ENCODE measurements around the gene DMRT3.
"Not testable (repeated sequence)": the region's sequence is repeated elsewhere in the genome, so short reads cannot be mapped to it uniquely, and the experiment has no call there.

Gene DMRT3

DNA sequence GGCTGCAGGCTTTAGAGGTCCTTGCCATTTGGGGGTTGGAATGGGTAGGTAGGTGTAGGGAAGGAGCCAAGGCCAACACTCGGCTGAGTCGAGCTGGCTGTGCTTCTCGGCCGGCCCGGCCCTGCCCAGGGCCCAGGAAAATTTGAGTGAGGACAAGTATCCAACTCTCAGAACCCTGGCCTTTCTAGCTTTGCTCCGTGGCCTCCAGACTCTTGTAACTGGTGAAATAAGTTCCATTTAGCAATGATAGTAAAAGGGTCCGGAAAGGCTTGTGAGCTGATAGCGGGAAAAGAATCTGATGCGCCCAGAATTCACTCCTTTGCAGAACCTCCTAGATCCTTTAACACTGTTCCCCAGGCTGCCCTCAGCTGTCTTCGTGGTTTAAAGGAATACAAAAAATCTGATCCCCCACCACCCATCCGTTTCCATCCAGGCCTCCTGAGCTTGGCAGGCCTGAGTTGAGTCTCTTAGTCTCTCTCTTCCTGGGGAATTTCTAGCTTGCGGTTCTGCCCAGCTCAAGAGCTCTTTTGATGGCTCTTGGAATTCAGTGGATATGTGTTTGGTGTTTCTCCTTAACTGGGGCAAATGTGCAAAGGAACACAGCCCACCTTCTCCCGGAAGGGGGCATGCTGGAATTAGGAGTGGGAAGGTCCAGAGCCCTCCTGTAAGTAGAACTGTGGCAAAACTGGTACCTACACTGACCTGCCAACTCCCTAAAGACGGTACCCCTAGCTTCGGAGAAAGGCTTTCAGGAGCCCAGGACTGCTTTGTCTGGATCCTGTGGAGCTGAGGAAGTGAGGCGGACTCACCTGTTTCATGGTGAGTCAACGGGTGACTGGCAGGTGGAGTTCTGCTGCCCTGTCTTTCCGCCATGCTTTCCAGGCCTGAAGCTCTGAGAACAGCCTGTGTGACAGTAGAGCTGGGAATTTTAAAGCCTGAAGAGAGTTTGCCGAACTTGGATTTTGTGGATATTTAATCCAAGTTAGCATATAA is 1.7 kb downstream of the DMRT3 start:
- peaks cover 33% of the 10 kb centered on the region for H3K4me1 Mint-ChIP-seq
- DNase-seq = no peak
- H3K9me3 Mint-ChIP-seq = no peaks in the 10 kb centered on the region
- no peak overlapping the region for H3K27ac Mint-ChIP-seq
- peaks cover 99% of the 10 kb centered on the region for H3K27me3 Mint-ChIP-seq
- H3K4me3 Mint-ChIP-seq = no peak overlapping the region
- ATAC-seq = no peak

DNA sequence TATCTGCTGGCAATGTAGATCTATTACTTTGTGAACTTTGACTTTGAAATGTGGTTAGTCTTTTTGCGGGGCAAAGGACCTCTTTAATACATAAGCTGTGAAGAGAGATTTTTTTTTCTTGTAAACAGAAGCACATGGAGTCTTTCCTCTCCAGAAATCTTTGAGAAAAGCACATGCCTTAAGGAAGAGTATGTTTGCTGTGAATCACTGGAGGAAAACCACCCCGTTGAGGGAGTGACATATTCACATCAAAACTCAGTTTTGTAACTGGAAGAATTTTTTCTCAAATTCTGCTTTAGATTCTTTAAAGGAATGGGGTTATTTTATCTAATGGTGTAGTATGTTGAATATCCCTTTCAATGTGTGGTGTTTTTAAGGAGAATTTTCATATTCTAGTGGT is 3.5 kb downstream of the DMRT3 start:
- H3K27ac Mint-ChIP-seq = no peak overlapping the region
- peaks cover 28% of the 10 kb centered on the region for H3K4me1 Mint-ChIP-seq
- DNase-seq = no peak
- no peak for ATAC-seq
- peaks cover 95% of the 10 kb centered on the region for H3K27me3 Mint-ChIP-seq
- H3K9me3 Mint-ChIP-seq = no peaks in the 10 kb centered on the region
- no peak overlapping the region for H3K4me3 Mint-ChIP-seq

DNA sequence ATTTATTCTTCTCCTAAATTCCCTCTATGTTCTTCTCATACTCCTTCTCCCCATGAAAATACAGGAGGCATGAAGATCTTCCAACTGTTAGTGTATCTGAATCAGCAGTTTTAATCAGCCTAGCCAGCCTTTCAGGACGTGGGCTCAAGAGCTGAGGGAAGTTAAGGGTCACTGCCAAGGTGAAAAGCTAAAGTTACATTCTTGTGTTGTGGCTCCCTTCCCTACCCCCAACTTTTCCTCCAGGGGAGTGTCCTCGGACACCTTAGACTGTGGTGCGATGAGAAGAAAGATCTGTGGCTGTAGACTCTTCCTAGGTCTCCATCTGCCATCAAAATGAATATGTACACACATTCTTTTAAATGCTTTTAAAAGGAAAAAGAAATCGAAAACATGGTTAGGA is 4.2 kb downstream of the DMRT3 start:
- DNase-seq (no peak), ATAC-seq (no peak)
- H3K27ac Mint-ChIP-seq = no peak overlapping the region
- no peak overlapping the region for H3K4me3 Mint-ChIP-seq
- H3K27me3 Mint-ChIP-seq = peaks cover 90% of the 10 kb centered on the region
- no peaks in the 10 kb centered on the region for H3K9me3 Mint-ChIP-seq
- H3K4me1 Mint-ChIP-seq = peaks cover 22% of the 10 kb centered on the region

DNA sequence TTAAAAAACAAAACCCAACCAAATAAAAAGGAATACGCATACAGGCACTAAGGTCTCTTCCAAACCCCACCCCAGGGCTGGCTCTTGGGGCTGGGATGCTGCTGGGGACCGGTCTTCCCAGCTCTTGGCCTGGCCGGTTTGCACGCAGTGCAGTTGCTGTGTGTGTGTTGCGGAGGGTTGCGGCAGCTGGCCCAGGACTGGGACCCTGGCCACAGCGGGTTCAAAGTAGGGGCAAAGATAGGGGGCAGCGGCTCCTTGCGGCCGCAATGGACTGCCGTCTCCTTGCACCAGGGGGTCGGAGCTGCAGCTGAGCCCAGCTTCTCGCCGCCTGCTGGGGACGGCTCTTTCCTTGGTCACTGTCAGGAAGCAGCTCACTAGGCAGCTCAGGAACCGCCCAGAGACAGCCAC is 5.0 kb downstream of the DMRT3 start:
- Mint-ChIP-seq H3K27me3 (peaks cover 90% of the 10 kb centered on the region), H3K27ac (no peak overlapping the region), H3K4me1 (peaks cover 15% of the 10 kb centered on the region), H3K9me3 (no peaks in the 10 kb centered on the region), H3K4me3 (no peak overlapping the region)
- no peak for ATAC-seq
- no peak for DNase-seq

DNA sequence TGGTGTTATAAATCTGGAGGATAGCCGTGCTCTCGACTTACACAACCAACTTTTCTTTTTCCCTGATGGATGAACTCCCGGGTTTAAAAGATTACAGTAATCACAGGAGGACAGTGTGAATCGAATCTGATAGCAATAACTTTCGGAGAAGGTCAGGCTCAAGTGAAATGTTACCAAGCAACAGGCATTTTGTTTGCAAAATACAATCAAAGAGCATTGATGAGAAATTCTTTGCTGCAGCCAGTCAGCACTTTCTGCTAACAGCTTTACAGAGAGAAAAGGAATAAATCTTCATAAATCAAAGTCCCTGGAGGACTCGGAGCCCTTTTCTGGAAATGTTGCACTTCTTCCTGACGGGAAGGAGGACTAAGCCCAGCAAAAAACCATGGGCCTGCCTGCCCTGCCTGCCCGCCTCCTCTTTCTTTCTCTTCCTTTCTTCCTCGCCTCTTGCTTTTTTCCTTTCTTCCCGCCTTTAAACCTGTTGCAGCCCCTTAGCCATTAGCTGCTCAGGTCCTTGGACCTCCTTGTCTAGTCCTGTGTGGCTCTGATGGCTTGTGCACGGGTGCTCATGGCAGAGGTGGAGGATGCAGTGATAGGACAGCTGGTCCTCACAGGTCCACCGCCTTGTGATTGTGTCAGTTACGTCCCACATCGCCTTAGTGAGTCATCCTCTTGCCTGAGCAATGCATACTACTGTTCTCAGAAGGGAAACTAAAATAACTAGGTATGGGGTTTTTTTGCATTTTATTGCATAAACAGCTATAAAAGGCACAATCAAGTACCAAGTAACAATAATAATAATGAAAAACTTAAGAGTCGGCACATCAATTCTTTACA is 6.2 kb downstream of the DMRT3 start:
- Mint-ChIP-seq H3K4me3 (no peak overlapping the region), H3K27me3 (peaks cover 90% of the 10 kb centered on the region), H3K4me1 (peaks cover 11% of the 10 kb centered on the region), H3K27ac (no peak overlapping the region), H3K9me3 (no peaks in the 10 kb centered on the region)
- no peak for DNase-seq
- peak; percentile 46 for ATAC-seq

DNA sequence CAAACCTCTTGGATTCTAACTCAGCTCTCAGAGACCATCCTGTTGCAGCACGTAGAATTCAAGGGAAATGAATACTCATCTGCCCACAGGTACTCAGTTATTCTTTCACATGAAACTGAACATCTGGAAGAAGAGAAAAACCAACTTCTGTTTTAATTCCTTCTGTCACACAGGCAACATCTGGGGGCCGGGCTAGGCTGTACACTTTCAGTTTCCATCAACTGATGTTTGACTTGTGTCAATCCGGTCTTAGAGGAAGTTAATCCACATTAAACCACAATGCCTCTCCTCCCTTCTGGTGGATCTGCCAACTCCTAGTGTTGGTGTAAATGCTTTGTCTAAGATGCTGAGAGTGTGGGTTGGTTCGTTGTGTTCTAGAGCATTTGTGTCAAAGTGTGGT is 17.6 kb downstream of the DMRT3 start:
- DNase-seq (no peak), ATAC-seq (peak; percentile 39)
- Mint-ChIP-seq H3K27me3 (peaks cover 47% of the 10 kb centered on the region), H3K4me3 (no peak overlapping the region), H3K9me3 (no peaks in the 10 kb centered on the region), H3K4me1 (peaks cover 7% of the 10 kb centered on the region), H3K27ac (no peak overlapping the region)

DNA sequence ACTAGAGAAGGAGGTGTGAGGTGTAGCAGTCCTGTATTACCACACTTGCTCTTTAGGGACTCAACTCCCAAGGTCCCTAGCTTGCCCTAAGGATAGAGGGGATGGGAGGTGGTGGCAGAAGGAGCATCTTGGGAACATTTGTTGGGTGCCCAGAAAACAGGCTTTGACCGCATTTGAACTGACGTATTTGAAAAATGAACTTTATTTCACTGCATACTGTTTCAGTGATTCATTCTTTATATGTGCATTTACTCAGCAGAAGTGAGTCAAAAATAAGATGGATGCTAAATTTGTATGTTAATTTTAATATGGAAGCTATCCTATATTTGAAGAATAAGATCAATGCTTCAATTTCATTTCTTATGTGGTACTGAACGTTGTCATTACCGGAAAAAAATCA is 18.7 kb downstream of the DMRT3 start:
- no peak overlapping the region for H3K4me3 Mint-ChIP-seq

DNA sequence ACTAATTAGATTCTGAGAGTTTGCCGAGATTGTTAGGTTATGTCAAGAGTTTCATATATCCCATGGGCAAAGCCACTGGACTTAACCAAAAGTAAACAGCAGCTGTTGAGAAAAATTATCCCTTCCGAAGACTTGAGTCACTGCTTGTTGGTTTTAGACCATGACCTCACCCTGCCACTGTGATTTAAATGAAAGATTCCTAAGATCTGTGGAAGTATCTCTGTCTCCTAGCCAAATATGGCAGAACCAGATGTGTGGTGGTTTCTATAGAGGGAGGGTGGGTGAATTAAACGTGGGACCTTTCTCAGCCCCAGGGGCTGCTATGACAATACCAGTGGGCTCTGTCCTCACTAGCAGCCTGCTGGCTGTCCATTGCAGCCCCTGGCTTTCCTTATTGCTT is 19.3 kb downstream of the DMRT3 start:
- ATAC-seq = peak; percentile 25
- Mint-ChIP-seq H3K27ac (no peak overlapping the region), H3K4me3 (no peak overlapping the region), H3K27me3 (peaks cover 38% of the 10 kb centered on the region), H3K4me1 (peaks cover 7% of the 10 kb centered on the region), H3K9me3 (no peaks in the 10 kb centered on the region)
- no peak for DNase-seq

More for the DNA sequence above, 18.7 kb downstream of the DMRT3 start:
- ATAC-seq (no peak), DNase-seq (no peak)
- Mint-ChIP-seq H3K4me1 (peaks cover 7% of the 10 kb centered on the region), H3K27ac (no peak overlapping the region), H3K9me3 (no peaks in the 10 kb centered on the region), H3K27me3 (peaks cover 40% of the 10 kb centered on the region)

DNA sequence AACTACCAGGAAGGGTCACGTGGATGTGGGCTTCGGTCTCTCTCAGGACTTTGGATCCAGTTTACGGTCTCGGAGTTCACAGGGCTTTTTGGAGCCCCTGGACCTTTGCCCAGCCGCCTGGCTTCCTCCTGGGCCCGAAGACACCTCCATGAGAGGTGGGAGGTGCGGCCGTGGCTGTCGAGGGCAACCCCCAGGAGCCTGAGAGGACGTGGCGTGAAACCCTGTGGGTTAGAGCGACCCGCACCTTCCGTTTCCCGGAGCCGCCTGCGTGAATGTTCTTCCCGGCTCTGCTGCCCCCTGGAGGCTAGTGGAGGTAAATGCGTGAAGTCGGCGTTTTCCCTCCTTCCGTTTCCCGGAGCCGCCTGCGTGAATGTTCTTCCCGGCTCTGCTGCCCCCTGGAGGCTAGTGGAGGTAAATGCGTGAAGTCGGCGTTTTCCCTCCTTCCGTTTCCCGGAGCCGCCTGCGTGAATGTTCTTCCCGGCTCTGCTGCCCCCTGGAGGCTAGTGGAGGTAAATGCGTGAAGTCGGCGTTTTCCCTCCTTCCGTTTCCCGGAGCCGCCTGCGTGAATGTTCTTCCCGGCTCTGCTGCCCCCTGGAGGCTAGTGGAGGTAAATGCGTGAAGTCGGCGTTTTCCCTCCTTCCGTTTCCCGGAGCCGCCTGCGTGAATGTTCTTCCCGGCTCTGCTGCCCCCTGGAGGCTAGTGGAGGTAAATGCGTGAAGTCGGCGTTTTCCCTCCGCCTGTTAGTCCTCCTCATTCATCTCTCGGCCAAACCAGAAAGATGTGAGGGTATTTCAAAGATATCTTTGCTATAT is 22.1 kb downstream of the DMRT3 start:
- DNase-seq = peak in 1 of 2 donors; percentile 26
- peaks cover 17% of the 10 kb centered on the region for H3K27me3 Mint-ChIP-seq
- H3K27ac Mint-ChIP-seq, H3K4me3 Mint-ChIP-seq, H3K9me3 Mint-ChIP-seq, H3K4me1 Mint-ChIP-seq, ATAC-seq: not testable (repeated sequence)

DNA sequence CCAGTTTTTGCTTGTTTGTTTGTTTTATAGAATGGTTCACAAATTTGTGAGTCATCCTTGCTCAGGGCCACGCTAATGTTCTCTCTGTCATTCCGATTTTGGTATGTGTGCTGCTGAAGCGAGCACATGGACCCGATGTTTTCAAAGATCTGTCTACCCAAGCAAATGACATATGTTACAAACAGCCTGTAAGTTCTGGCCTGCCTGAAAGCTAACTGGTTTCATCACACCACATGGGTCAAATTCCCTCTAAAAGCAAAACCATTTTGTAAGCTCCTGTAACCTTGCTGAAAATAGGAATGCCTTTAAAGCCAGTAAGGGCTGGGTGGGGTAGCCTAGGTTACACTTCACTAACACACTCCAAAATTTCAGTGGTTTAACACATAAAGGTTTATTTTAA is 25.4 kb downstream of the DMRT3 start:
- H3K27me3 Mint-ChIP-seq = peaks cover 29% of the 10 kb centered on the region
- H3K4me3 Mint-ChIP-seq = no peak overlapping the region
- no peak for DNase-seq
- peaks cover 7% of the 10 kb centered on the region for H3K4me1 Mint-ChIP-seq
- H3K27ac Mint-ChIP-seq = no peak overlapping the region
- ATAC-seq = no peak
- no peaks in the 10 kb centered on the region for H3K9me3 Mint-ChIP-seq

DNA sequence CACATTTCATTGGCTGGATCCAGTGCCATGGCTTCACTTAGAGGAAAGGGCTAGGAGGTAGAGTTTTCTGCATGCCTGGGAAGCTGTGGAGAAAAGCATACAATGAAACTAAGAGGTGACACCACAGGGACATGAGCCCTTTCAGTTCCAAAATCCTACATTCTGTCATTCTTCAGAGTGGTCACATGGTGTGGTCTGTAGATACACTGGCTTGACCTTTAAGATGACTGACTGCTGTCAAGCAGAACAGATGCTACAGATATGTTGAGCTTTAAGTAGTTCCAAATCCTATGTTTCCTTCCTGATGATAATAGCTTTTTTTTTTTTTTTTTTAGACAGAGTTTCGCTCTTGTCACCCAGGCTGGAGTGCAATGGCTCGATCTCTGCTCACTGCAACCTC is 26.2 kb downstream of the DMRT3 start:
- H3K9me3 Mint-ChIP-seq = no peaks in the 10 kb centered on the region
- peaks cover 36% of the 10 kb centered on the region for H3K27me3 Mint-ChIP-seq
- DNase-seq = no peak
- no peak for ATAC-seq
- peaks cover 7% of the 10 kb centered on the region for H3K4me1 Mint-ChIP-seq
- H3K27ac Mint-ChIP-seq = no peak overlapping the region
- no peak overlapping the region for H3K4me3 Mint-ChIP-seq

DNA sequence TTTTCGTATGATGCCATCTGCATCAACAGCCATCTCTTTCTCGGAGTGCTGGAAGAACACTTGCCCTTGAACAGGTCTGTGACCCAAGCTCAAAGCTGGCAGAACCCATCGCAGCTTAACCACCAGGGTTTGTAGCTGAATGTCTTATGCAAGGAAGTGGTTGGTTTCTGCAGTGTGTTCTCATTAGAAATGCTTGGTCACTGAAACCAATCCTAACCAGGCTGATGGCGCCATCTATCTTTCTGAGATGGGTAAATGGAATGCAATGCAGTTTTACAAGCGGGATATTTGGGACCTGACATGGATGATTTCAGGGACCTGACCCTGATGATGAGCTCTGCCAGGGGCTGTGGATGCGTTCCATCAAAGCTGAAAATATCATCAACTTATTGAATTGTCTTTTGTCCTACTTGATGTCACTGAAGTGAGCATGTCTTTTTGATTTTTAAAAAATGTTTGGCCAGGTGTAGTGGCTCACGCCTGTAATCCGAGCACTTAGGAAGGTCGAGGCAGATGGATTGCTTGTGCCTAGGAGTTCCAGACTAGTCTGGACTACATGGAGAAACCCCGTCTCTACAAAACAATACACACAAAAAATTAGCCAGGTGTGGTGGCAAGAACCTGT is 28.7 kb downstream of the DMRT3 start:
- ATAC-seq (peak; percentile 78), DNase-seq (peak; percentile 19 to 33)
- H3K4me3 Mint-ChIP-seq = no peak overlapping the region
- H3K9me3 Mint-ChIP-seq = no peaks in the 10 kb centered on the region
- H3K27me3 Mint-ChIP-seq = peaks cover 57% of the 10 kb centered on the region
- no peak overlapping the region for H3K27ac Mint-ChIP-seq
- H3K4me1 Mint-ChIP-seq = peaks cover 7% of the 10 kb centered on the region

DNA sequence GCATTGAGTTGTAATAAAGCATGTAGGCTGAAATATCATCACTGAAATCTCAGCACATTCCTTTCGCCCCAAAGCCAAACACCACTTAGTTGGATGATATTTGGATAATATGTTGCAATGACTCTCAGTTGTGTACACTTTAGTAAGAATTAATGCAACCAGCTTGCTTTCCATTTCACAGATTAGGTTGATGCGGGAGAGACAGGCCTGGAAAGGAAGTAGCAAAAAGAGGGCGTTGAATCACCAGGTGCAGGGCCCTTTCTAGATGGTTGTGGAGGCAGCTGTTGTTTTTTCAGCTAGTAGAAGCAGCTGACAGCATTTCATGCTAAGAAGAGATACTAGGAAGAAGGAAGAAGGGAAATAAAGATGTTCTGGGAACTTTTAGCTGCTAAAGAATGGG is 30.9 kb downstream of the DMRT3 start:
- peaks cover 56% of the 10 kb centered on the region for H3K27me3 Mint-ChIP-seq
- peaks cover 7% of the 10 kb centered on the region for H3K4me1 Mint-ChIP-seq
- ATAC-seq (no peak), DNase-seq (no peak)
- H3K27ac Mint-ChIP-seq = no peak overlapping the region
- no peak overlapping the region for H3K4me3 Mint-ChIP-seq
- H3K9me3 Mint-ChIP-seq = no peaks in the 10 kb centered on the region

DNA sequence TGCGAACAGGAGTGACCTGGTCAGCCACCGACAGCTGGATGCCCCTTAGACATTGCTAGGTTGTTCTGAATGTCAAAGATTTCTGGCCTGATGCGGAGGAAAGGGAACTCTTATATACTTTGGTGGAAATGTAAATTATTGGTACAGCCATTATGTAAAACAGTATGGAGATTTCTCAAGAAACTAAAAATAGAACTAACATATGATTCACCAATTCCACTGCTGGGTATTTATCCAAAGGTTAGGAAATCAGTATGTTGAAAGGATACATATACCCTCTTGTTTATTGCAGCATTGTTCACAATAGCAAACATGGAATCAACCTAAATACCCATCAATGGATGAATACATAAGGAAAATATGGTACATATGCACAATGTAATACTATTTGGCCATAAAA is 31.8 kb downstream of the DMRT3 start:
- peaks cover 56% of the 10 kb centered on the region for H3K27me3 Mint-ChIP-seq
- DNase-seq = no peak
- H3K4me1 Mint-ChIP-seq = peaks cover 7% of the 10 kb centered on the region
- no peak for ATAC-seq
- H3K27ac Mint-ChIP-seq = no peak overlapping the region
- no peak overlapping the region for H3K4me3 Mint-ChIP-seq
- no peaks in the 10 kb centered on the region for H3K9me3 Mint-ChIP-seq

Data from stimulated activated naive CD8-positive, alpha-beta T cell treated with anti-CD3 and anti-CD28 coated beads, Interleukin-15, amount 100 ng/mL, for 72 hours (primary cell).